ENCODE results near the gene LMO1. TPM values are rescaled to one million over a fixed set of nuclear protein-coding genes. Genes with fewer than 3 reads are reported as not detected.
A peak's percentile ranks its signal among the peaks of the same experiment; 100 is the strongest.

LMO1 gene
- total RNA-seq, 1 donor from 2014 or later = 2.6 TPM

DNA sequence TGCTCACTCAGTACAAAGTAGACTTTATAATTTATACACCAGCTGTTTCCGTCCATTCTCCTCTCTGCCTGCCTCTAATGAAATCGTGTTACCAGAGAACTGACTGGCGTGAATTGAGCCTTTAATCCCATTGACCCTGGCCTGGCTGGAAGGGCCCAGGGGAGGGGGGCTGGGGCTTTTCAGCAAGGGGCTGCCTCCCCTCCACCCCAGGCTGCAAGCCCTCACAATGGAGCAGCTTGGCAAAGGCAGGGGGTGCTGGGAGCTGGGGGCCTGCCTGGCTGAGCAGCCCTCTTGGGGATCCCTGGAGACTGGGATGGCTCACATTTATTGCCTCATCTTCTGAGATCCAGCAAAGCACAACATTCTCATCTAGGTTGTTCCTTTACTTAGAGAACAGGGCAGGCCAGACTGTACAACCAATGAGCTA lies 25.8 kb upstream of the LMO1 start:
- ATAC-seq = no peak
- intact Hi-C loops (cut with micrococcal nuclease) = no loop called here
- no peak for DNase-seq

DNA sequence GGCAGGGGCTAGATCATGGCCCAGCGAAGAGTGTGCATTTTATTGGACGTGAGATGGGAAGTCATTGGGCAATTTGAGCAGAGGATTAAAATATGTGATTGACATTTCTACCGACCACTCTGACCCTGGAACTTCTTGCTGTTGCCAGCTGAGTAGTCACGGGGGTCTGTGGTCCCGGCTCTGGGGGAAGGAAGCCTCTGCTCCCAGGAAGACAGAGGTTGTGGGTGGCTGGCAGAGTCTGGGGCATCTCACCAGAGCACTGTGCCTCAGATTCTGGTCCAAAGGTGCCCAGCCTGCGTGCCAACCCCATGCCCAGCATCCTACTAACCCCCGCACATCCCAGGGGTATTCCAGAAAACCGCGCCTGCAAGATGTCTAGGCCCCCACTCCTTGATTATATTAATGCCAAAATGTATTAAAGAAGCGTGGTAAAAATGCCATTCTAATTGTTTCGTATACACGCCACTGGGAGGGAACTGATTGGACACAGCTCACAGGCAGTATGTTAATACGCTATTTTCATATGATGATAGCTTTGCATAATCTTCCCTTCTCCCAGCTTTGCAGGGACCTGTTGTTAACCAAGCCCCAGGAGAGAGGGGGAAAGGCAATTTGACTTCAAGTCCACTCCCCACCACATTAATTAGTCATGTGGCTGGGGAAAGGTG lies 25.3 kb upstream of the LMO1 start:
- intact Hi-C loops (cut with micrococcal nuclease) = no loop called here
- ATAC-seq (no peak), DNase-seq (no peak)

DNA sequence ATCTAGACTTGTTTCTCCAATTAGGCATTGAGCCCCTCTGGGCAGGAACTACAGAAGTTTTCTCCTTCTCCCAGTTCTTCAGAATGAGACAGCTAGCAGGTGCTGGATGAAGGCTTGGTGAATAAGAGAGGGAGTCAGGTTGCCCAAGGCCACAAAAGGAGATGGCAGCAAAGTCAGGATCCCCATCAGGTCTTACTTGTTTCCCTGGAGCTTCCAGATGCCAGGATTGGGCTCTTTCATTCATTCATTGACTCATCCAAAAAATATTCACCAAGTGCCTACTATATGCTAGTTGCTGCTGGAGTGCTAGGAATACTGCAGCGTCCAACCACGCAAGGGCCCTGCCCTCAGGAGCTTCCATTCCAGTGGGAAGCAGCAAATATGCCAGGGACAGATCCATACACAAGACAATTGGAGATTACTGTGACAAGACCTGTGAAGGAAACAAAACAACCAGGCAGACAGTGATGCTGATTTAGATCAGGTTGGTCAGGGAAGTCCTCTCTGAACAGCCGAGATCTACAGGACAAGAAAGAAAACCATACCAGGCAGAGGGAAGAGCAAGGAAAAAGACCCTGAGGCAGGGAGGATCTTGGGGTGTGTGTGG lies 24.6 kb upstream of the LMO1 start:
- no peak for DNase-seq
- intact Hi-C loops (cut with micrococcal nuclease) = no loop called here
- ATAC-seq = no peak

DNA sequence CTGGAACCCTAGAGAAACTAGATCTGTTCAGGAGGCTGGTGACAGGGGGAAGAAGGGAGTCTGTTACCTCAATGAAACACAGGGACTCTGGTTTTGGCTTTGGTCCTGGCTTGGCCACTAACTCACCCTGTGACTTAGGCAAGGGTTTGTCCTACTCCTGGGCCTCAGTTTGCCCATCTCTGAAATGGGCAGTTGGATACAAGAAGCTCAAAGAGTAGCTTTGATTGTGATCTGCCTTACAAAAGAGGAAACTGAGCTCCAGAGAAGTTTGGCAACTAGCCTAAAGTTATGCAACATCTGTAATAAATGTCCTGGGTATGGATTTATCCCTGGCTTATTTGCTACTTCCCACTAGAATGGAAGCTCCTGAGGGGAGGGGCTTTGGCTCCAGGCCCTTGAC lies 24.0 kb upstream of the LMO1 start:
- DNase-seq (no peak), ATAC-seq (no peak)
- intact Hi-C loops (cut with micrococcal nuclease) = no loop called here

DNA sequence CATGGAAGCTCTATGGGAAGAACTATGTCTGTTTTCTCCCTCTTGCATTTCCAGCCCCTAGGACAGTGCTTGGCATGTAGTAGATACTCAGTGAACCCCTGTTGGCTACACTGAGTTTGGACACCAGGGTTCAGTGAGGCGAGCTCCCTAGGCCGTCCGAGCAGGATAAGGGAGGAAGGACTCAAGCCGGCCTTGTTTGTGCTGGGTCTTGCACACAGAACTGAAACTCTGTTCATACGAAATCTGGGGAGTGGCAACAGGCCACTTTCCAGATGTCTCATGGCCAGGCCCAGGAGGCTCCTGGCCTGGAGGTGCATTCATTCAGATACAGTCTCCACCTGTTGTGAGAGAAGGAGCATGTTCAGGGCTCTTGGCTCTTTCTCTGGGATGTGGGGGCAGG lies 23.6 kb upstream of the LMO1 start:
- DNase-seq = no peak
- no peak for ATAC-seq
- intact Hi-C loops (cut with micrococcal nuclease) = no loop called here

DNA sequence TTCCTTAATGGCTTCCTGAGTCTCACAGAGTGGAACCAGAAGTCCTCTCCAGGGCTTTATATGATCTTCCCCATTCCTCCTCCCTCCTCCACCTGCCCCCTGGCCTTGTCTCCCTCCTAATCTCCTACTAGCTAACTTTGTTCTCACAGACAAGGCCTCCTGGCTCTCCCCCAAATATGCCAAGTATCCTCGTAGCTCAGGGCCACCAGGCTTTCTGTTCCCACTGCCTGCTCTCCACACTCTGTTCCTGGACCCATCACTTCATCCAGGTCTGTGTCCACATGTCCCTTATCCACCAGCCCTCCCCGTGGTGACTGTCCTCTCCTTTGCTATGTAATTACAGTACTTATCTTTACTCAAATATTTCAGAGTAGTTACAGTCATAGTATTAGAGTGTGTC lies 23.2 kb upstream of the LMO1 start:
- DNase-seq (no peak), ATAC-seq (no peak)
- intact Hi-C loops (cut with micrococcal nuclease) = no loop called here

DNA sequence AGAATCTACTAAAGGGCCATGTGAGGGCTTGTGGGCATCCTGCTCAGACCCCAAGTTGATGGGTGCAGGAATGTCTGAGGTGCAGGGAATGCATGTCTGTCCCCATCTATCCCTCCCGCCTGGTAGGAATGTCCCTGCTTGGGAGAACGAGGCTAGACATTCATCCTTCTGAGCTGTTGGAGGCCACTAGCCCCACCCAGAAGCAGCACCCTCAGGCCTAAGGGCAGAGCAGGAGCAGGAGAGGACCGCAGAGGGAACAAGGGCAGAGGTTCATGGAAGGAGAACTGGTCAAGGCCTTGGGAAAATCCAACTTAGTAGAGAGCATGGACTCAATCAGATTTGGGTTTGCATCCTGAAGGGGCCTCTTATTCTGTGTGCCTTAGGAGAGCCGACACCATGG lies 22.1 kb upstream of the LMO1 start:
- ATAC-seq = no peak
- DNase-seq = no peak
- intact Hi-C loops (cut with micrococcal nuclease) = no loop called here

DNA sequence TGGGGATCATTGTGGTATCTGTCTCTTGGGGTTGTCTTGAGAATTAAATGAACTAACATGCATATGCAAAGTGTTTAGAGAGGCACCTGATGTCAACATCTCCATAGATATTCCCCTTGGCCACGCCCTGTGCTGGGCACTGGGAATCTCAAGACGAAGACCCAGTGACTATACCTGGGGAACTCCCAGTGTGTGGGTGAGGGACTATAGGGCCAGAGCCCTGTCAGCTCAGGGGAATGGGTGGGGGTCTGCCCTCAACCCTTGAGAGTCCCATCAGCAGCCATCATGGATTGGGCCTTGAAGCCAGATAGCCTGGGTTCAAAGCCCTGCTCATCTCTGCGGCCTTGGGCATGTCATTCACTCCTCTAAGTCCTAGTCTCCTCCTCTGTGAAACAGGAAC lies 21.6 kb upstream of the LMO1 start:
- no peak for DNase-seq
- intact Hi-C loops (cut with micrococcal nuclease) = no loop called here
- no peak for ATAC-seq

DNA sequence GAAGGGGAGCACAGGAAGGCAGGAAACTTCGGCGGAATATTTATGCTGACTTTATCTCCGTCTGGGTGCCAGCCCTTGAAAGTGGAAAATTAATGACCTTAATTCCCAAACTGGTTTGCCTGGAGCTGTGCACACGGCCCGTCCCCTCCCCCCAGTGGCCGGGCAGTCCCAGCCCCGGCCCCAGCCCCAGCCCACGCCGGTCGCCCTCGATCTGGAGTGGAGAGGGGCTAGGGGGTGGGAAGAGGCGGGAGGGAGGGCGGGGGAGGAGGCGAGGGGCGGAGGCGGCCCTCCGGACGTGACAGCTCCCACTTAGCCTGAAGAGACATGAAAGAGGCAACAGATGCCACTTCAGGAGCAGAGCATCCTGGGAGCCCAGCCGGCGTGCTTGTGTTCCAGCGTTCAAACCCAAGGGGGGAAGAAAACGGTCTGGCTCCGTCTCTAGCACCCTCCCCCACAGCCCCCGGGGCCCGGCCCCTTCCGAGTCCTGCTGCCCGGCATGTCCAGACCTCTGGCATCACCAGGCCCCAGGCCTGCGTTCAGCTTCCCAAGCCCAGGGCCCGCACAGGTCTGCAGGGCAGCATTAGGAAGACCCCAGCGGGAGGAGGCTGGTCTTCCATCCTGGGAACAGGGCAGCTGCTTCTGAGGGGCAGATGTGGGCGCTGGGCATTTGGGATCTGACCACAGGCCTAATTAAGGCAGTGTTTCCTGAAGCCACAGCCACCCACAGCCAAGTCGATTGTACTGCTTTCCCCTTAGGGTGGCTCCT lies 20.0 kb upstream of the LMO1 start:
- DNase-seq = no peak

DNA sequence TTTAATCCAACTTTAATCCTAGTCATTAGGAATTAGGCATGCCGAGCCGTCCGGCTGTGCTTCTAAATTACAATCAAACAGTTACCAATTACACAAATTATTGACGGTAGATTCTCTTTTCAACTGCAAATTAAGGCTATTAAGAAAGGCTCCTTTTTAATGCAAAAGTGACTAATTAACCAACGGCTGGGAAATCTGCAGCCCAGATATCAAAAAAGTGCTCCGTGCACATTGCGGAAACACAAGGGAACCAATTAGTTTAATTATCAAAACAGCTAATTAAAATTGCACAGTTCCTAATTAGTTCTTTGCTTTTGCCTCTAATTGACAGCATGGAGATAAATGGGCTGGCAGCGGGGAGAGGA lies 19.4 kb upstream of the LMO1 start:
- DNase-seq (no peak), ATAC-seq (no peak)
- intact Hi-C loops (cut with micrococcal nuclease) = no loop called here

More for the DNA sequence above, 20.0 kb upstream of the LMO1 start:
- peak; percentile 62 for ATAC-seq
- intact Hi-C loops (cut with micrococcal nuclease) = no loop called here

DNA sequence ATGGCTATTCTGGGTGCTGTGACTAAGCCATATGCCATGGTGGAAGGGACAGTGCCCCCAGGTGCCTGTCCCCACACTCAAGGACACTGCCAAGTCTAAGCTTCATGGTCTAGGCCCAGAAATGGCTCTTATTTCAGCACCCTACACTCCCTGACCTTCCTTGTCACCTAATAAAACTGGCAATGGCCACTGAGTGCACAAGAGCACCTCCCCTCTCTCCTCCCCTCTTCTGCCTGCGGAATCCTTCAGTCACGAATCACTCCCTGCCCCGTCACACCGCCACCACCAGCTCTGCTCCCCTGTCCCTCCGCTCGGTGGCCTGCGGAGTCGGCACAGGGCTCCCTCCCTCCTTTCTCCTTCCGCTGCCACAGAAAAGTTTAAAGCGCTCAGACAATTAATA lies 19.0 kb upstream of the LMO1 start:
- peak; percentile 70 for ATAC-seq
- DNase-seq = no peak
- intact Hi-C loops (cut with micrococcal nuclease) = no loop called here

DNA sequence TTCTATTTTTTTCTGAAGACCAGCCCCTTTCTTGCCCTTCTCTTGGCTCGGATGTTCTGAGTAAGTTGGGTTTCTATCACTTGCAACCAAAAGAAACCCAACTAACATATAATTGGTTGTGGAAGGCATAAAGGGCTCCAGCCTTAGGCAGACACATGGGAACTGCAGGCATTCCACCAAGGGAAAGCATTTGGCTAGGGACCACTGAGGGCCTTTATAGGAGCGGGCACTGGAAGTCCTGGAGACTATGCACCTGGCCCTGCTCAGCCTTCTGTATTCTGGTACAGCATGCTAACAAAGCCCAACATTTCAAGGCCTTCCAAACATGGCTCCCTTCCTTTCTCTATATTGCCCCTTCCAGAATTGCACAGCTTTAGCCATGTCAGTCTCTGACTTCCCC lies 17.6 kb upstream of the LMO1 start:
- intact Hi-C loops (cut with micrococcal nuclease) = no loop called here
- DNase-seq (no peak), ATAC-seq (no peak)

DNA sequence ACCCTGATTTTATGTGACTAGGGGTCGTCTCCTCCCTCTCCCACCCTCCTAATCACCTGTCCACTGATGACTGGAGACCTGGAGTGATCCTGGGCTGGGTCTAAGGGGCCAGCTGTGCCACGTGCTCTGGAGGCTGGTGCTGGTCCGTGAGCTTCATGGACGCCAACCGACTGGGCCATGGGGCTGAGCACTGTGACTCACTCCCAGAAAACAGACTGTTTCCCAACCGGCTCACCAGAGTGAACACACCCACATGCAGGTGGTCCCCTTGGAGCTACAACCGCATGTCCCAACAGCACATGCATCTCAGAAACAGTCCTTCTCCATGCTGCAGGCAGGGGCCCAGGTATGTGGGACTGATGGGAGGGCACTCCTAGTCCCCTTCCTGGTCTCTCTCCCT lies 14.0 kb upstream of the LMO1 start:
- ATAC-seq (no peak), DNase-seq (no peak)
- intact Hi-C loops (cut with micrococcal nuclease) = no loop called here

DNA sequence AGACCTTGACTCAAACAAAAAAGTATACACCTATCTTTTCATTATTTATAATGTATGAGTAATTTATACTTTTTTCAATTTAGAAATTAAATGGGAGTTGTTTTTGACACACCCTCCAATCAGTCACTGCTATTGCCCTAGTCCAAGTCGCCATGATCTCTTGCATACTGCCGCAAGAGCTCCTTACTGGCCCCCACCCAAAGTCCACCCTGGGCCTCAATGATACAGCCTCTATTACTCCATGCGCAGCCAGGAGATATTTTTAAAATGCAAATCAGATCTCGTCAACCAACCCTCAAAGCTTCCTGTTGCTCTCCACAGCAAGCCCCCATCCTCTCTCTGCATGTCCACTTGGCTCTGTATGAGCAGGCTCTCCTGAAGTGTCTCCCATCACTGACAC lies 12.8 kb upstream of the LMO1 start:
- ATAC-seq = no peak
- intact Hi-C loops (cut with micrococcal nuclease) = no loop called here
- DNase-seq = no peak

DNA sequence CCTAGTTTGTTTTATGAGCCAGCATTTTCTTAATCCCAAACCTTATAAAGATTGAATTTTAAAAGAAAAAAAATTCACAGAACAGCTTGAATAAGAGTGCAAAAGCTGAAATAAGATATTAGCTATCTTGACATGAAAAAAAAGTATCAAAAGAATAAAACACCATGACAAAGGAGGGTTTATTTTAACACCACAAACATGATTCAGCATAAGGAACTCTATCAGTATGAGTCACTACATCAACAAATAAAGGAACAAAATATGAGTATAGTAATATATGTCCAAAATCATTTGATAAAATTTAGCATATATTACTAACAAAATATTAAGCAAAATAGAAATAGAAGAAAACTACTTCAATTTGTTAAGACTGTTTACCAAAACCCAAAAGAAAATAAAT lies 9.6 kb upstream of the LMO1 start:
- intact Hi-C loops (cut with micrococcal nuclease) = no loop called here
- ATAC-seq (no peak), DNase-seq (no peak)

DNA sequence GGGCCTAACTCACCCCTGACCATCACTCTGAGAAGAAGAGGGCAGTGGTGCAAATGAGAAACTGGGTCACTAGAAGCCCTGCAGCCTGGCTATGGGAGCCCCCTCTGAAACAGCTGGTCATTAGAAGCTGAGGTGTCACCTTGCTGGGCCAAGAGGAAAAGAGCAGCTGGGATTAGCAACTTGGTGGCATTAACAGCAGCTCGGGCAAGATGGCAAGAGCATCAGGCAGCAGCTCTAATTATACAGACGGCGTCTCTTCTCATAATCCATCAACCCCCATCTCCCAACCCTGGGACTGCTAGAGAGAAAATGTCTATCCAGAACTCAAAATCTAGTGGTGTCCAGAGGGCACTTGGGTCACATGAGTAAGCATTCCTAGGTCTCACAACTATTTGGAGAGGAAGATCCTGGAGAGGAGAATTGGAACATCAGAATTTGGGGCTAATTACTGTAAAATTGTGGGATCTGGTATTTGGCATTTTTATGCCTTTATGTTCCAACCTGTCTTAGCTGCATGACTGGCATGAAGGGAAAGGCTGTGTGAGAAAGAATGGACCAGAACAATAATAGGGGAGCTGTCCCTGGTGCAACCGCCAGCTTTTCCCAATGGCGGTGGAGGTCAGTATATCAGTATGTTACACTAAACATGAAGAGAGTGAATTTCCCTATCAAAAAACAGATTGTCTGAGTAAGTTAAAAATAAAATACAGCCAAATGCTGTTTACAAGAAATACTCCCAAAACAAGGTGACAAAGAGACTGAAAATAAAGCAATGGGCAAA lies 7.6 kb upstream of the LMO1 start:
- DNase-seq = no peak
- ATAC-seq = no peak
- intact Hi-C loops (cut with micrococcal nuclease) = no loop called here

DNA sequence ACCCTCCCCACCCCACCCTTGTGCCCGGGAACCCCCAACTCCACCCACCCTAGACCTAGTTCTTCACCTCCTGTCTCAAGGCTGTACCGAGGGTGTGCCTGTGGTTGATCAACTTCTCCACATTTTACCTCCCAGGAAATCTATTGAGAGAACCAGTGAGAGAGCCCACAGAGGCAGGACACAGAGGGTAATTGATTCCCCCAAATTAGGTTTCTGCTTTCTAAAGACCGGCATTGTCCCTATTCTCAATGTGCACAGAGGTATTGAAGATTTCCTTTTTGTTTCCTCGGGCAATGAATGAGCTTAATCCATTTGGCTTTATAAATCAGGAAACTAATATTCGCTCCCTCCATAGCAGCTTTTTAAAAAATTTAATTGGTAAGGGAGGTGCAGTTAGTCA lies 6.0 kb upstream of the LMO1 start:
- ATAC-seq = no peak
- no peak for DNase-seq
- intact Hi-C loops (cut with micrococcal nuclease) = no loop called here

DNA sequence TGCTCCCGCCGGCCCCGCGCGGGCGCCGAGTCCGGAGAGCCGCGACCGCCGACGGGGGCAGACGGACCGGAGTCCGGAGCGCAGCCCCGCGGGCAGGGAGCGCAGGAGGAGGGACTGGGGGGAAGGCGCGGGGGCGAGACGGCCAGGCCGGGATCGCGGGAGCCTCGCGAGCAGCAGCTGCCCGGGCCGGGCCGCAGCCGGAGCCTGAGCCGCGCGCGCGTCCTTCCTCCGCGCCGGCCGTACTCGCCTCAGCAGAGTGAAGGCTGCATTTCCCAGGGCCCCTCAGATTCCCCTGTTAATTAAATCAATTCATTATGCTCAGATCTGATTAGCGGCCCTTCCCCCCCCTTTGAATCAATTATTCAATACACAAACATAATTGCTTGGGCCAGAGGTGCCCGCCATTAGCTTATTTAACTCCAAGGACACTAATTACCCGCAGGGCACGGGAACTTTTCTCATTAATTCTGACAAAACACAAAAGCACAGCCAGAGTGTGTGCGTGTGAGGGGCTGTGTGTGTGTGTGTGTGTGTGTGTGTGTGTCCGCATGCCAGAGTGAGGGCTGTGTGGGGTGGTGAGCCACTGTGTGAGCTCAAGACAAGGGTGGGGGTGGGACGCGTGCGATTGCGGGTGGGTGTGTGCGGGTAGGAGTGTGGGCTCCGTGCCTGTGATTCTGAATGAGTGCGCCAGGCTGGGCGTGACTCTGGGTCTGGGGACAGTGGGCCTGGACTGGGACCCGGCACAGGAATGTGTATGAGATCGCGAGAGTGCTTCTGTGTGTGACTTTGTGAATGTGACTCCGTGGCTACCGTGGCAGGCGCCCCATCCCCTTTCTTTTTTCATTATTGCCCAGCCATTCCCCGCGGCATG lies 5.1 kb upstream of the LMO1 start:
- ATAC-seq = peak; percentile 36
- DNase-seq = peak; percentile 34
- intact Hi-C loops (cut with micrococcal nuclease) = no loop called here

DNA sequence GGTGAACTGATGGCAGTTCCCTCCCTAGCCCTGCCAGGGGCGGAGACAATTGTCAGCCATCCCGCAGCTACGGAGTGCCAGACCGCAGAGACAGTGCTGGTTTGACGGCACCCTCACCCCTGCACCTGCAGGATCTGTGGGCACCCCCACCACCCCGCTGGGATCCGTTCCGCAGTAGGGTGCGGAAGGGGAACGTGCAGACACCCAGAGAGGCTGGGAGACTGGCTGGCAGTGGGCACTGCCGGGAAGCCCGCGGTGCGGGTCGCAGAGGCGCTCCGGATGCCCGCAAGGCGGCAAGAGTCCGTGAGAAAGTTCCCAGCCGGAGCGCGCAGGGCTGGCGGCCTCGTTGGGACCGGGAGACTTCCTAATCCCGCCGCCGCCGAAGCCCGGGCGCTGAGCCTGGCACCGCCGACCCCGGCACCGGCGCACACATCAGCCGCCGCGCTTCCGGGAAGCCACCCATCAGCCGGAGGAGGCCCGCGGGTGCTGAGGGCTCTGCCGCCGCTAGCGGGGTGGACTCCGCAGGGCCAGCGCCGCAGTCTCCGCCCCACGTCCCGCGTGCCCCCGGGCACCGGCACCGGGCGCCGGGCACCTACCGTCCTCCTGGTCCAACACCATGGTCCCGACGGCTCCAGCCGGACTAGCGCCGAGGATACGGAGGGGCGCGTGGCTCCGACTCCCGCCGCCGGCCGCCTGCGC lies 4.3 kb upstream of the LMO1 start:
- peak; percentile 23 for ATAC-seq
- intact Hi-C loops (cut with micrococcal nuclease) = no loop called here
- peak; percentile 41 for DNase-seq

Measured in left ventricle myocardium superior (tissue), 1 donor.